Activated CD8-positive, alpha-beta T cell treated with anti-CD3 and anti-CD28 coated beads, Interleukin-2, amount 10 ng/mL, durations not matched to agents 7 days and 5 days (primary cell): ENCODE data around the gene DRD2. TPM values are rescaled to one million over a fixed set of nuclear protein-coding genes. Genes with fewer than 3 reads are reported as not detected.

Source experiments
- ATAC-seq: fragments of 150-1000 bp; cut with Tn5 transposase; one replicate; pipeline ENCODE4 v1.10.0; 2021; ENCODE audit warnings: moderate library complexity
- CTCF ChIA-PET: fragments of 350-600 bp; sonication (Branson Sonifier 250); formaldehyde crosslinking; loops from one replicate; lab custom pipeline; 2021; ENCODE audit warnings: antibody characterized with exemption; lab: Charles Lee
- POLR2A ChIA-PET: fragments of 350-600 bp; sonication (Branson Sonifier 250); formaldehyde crosslinking; loops from one replicate; lab custom pipeline; 2021; ENCODE audit warnings: antibody characterized with exemption; lab: Charles Lee
- DNase-seq: peaks from one replicate; pipeline ENCODE4 v3.0.0-alpha.2; 2020
- H3K27ac Mint-ChIP-seq: one replicate; pipeline ENCODE4 v1.8.0; 2021; ENCODE audit warnings: mild to moderate bottlenecking, mixed read lengths
- H3K27me3 Mint-ChIP-seq: one replicate; pipeline ENCODE4 v1.8.0; 2021; ENCODE audit warnings: low read depth, mixed read lengths
- H3K36me3 Mint-ChIP-seq: one replicate; pipeline ENCODE4 v1.8.0; 2021; ENCODE audit warnings: low read depth, mixed read lengths
- H3K4me1 Mint-ChIP-seq: one replicate; pipeline ENCODE4 v1.8.0; 2021; ENCODE audit warnings: low read depth, mixed read lengths
- H3K4me3 Mint-ChIP-seq: one replicate; pipeline ENCODE4 v1.8.0; 2021; ENCODE audit warnings: mild to moderate bottlenecking, mixed read lengths
- H3K9me3 Mint-ChIP-seq: one replicate; pipeline ENCODE4 v1.8.0; 2022; ENCODE audit warnings: mixed read lengths; ENCODE audit not compliant: insufficient read depth
- microRNA-seq: library from miRNA; unstranded; fragments of <30 nt; microRNA quantifications from one replicate; pipeline ENCODE4 v1.2.0, GENCODE V29; 2022
- total RNA-seq, 2 experiments: library from RNA; stranded (reverse); gene quantifications; one replicate each; pipeline ENCODE4 v1.2.3, GENCODE V29; 2021

DRD2 gene
- total RNA-seq, 2 experiments from 2014 or later = not detected

GRCh38 chr11:113373981-113374560 is 101.1 kb downstream of the DRD2 start:
- H3K27ac Mint-ChIP-seq = no peak overlapping the region
- no peak overlapping the region for H3K4me3 Mint-ChIP-seq

GRCh38 chr11:113373306-113373705 is 101.9 kb downstream of the DRD2 start:
- no peaks in the 10 kb centered on the region for H3K36me3 Mint-ChIP-seq
- ATAC-seq (no peak), DNase-seq (no peak)
- H3K27me3 Mint-ChIP-seq = no peaks in the 10 kb centered on the region
- no peaks in the 10 kb centered on the region for H3K9me3 Mint-ChIP-seq
- H3K27ac Mint-ChIP-seq = no peak overlapping the region
- CTCF ChIA-PET = no interaction called here
- H3K4me1 Mint-ChIP-seq = no peaks in the 10 kb centered on the region
- no peak overlapping the region for H3K4me3 Mint-ChIP-seq
- POLR2A ChIA-PET = no interaction called here

More at GRCh38 chr11:113373981-113374560, 101.1 kb downstream of the DRD2 start:
- Mint-ChIP-seq H3K27me3 (no peaks in the 10 kb centered on the region), H3K9me3 (no peaks in the 10 kb centered on the region), H3K36me3 (no peaks in the 10 kb centered on the region), H3K4me1 (no peaks in the 10 kb centered on the region)
- ChIA-PET CTCF (no interaction called here), POLR2A (no interaction called here)
- DNase-seq = no peak
- ATAC-seq = no peak

- H3K9me3 Mint-ChIP-seq = no peaks in the 10 kb centered on the region
- H3K27ac Mint-ChIP-seq = no peak overlapping the region
- ATAC-seq (no peak), DNase-seq (no peak)
- H3K27me3 Mint-ChIP-seq = no peaks in the 10 kb centered on the region
- no peaks in the 10 kb centered on the region for H3K4me1 Mint-ChIP-seq
- H3K4me3 Mint-ChIP-seq = no peak overlapping the region
- ChIA-PET CTCF (no interaction called here), POLR2A (no interaction called here)
- H3K36me3 Mint-ChIP-seq = no peaks in the 10 kb centered on the region
These were observed 102.9 kb downstream of the DRD2 start for GRCh38 chr11:113372309-113372708.

DNA sequence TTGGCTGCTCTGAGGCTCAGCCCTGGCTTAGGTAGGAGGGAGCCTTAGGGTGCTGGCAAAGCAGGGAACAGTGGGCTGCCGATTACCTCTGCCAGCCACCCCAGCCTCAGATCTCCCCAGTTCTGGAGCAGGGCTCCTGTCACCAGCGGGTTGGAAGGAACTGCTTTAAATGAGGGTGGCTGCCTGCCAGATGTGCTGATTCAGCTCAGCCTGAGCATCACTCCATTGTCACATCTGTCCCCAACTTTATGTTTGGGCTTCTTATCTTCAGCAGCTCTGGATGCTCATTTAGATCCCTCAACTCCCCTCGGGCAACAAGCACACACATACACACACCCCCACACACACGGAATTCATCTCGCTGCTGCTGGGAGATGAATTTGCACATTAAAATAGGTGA is 104.6 kb downstream of the DRD2 start:
- H3K36me3 Mint-ChIP-seq = no peaks in the 10 kb centered on the region
- peaks cover 11% of the 10 kb centered on the region for H3K4me1 Mint-ChIP-seq
- H3K4me3 Mint-ChIP-seq = no peak overlapping the region
- no peaks in the 10 kb centered on the region for H3K9me3 Mint-ChIP-seq
- H3K27ac Mint-ChIP-seq = no peak overlapping the region
- H3K27me3 Mint-ChIP-seq = no peaks in the 10 kb centered on the region
- ATAC-seq (no peak), DNase-seq (no peak)
- CTCF ChIA-PET = no interaction called here
- POLR2A ChIA-PET = no interaction called here

DNA sequence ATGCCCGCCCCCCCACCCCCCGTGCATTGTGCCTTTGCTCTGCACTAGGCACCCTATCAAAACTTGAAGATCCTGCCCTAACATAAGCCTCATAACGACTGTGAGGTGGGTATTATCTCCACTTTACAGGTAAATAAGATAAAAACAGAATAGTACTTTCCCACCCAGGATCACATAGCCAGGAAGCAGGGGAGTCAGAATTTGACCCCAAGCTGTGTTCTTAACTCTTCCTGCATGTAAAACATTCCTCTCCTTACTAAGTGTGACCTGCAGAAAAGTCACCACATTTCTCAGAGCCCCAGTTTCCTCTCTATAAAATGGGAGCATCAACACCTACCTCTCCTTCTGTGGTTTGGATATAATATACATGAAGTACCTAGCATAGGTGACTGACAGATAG is 105.8 kb downstream of the DRD2 start:
- ChIA-PET CTCF (no interaction called here), POLR2A (no interaction called here)
- Mint-ChIP-seq H3K27ac (no peak overlapping the region), H3K27me3 (no peaks in the 10 kb centered on the region), H3K9me3 (no peaks in the 10 kb centered on the region), H3K36me3 (no peaks in the 10 kb centered on the region), H3K4me1 (peaks cover 12% of the 10 kb centered on the region), H3K4me3 (no peak overlapping the region)
- no peak for ATAC-seq
- DNase-seq = no peak

GRCh38 chr11:113365895-113366294 is 109.3 kb downstream of the DRD2 start:
- Mint-ChIP-seq H3K27ac (no peak overlapping the region), H3K9me3 (no peaks in the 10 kb centered on the region), H3K36me3 (no peaks in the 10 kb centered on the region), H3K27me3 (no peaks in the 10 kb centered on the region), H3K4me1 (peaks cover 17% of the 10 kb centered on the region), H3K4me3 (no peak overlapping the region)
- POLR2A ChIA-PET = no interaction called here
- ATAC-seq = no peak
- DNase-seq = no peak
- CTCF ChIA-PET = no interaction called here

- POLR2A ChIA-PET = no interaction called here
These were observed 111.1 kb downstream of the DRD2 start for GRCh38 chr11:113363996-113364641.

DNA sequence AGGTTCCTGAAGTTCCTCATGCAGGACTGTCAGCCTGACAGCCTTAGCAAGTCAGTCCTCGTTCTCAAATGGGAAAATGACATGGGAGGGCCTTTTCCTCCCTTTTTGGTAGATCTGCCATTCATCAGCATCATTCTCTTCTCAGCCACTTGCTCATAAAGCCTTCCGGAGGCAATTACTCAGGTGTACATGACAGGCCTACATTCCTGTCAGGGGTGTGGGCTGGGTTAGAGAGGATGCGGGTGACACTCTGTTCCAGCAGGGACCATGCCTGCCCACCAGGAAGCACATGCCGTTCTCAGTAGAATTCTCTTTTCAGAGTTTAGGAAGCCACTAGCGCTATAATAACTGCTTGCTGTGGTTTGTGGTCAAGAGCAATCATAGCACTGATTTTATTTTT is 111.8 kb downstream of the DRD2 start:
- Mint-ChIP-seq H3K27me3 (no peaks in the 10 kb centered on the region), H3K36me3 (no peaks in the 10 kb centered on the region), H3K4me3 (no peak overlapping the region), H3K4me1 (peaks cover 17% of the 10 kb centered on the region), H3K9me3 (no peaks in the 10 kb centered on the region), H3K27ac (no peak overlapping the region)
- DNase-seq (no peak), ATAC-seq (no peak)
- CTCF ChIA-PET = no interaction called here
- POLR2A ChIA-PET = no interaction called here

More at GRCh38 chr11:113363996-113364641, 111.1 kb downstream of the DRD2 start:
- H3K27ac Mint-ChIP-seq = no peak overlapping the region
- CTCF ChIA-PET = no interaction called here
- DNase-seq (no peak), ATAC-seq (no peak)
- no peaks in the 10 kb centered on the region for H3K27me3 Mint-ChIP-seq
- H3K9me3 Mint-ChIP-seq = no peaks in the 10 kb centered on the region
- no peak overlapping the region for H3K4me3 Mint-ChIP-seq
- no peaks in the 10 kb centered on the region for H3K36me3 Mint-ChIP-seq
- H3K4me1 Mint-ChIP-seq = peaks cover 17% of the 10 kb centered on the region

Small RNA genes lying within 50 kb of the gene (microRNA-seq; reads per million reads assigned to microRNA genes)
- gene MIR4301 = not detected

Other genes with a start within 250 kb of the DRD2 start
- 1 to 10 TPM; 4.5 to 5.2 TPM for gene TTC12, start 160.8 kb downstream of the DRD2 start, total RNA-seq
- not detected for gene ANKK1, start 87.6 kb downstream of the DRD2 start, total RNA-seq
- gene TMPRSS5, start 230.9 kb upstream of the DRD2 start, total RNA-seq = under 1 TPM; 0.31 to 0.71 TPM